Endothelial cell of umbilical vein (primary cell): ENCODE data around the gene PRSS3. TPM values are rescaled to one million over a fixed set of nuclear protein-coding genes. Genes with fewer than 3 reads are reported as not detected.
A peak's percentile ranks its signal among the peaks of the same experiment; 100 is the strongest.

ENCODE experiments used
- BruUV-seq: library from RNA; stranded (reverse); fragments of 400-500 nt; replicated peaks from 2 replicates; lab custom pipeline; 2021; lab: Mats Ljungman, UMichigan
- CTCF ChIA-PET: fragments of 300-600, 350-600 bp; sonication (Branson Sonifier 250); formaldehyde crosslinking; loops from one replicate; lab custom pipeline; 2021; ENCODE audit warnings: antibody characterized with exemption, inconsistent platforms; lab: Charles Lee
- POLR2A ChIA-PET: fragments of 300-600, 350-600 bp; sonication (Branson Sonifier 250); formaldehyde crosslinking; loops from one replicate; lab custom pipeline; 2021; ENCODE audit warnings: antibody characterized with exemption, inconsistent platforms; lab: Charles Lee
- DNase-seq: peaks from one replicate; pipeline ENCODE4 v3.0.0-alpha.2; 2011; ENCODE audit warnings: low read depth, low spot score
- FAIRE-seq: peaks from 2 replicates; lab custom pipeline; 2011; peaks lifted over from hg19 to GRCh38; lab: Jason Lieb, UNC
- H2AFZ ChIP-seq: 2 replicates; pipeline ENCODE4 v1.6.0; 2012; ENCODE audit warnings: low read depth, low read length, control low read depth, inconsistent platforms
- H3K27ac ChIP-seq: 2 replicates; pipeline ENCODE4 v1.5.1; 2011; ENCODE audit warnings: low read depth, mild to moderate bottlenecking, control low read depth, low read length, moderate library complexity; ENCODE audit not compliant: insufficient read depth
- H3K27me3 ChIP-seq, 2 experiments: 2 replicates each; pipeline versions ENCODE4 v1.6.0 to v1.6.1; 2011; ENCODE audit warnings: low read length in 2 of 2, mixed read lengths in 1 of 2; ENCODE audit not compliant: control insufficient read depth in 2 of 2, insufficient read depth in 2 of 2
- H3K36me3 ChIP-seq, 2 experiments: 2 replicates in 1 of 2; 3 replicates in 1 of 2; pipeline ENCODE4 v1.5.1; 2011; ENCODE audit warnings: low read length in 2 of 2, mild to moderate bottlenecking in 1 of 2, moderate library complexity in 1 of 2; ENCODE audit not compliant: control insufficient read depth in 2 of 2, insufficient read depth in 2 of 2; ENCODE audit errors: extremely low read depth in 1 of 2
- H3K4me1 ChIP-seq: 3 replicates; pipeline ENCODE4 v1.5.1; 2011; ENCODE audit warnings: mild to moderate bottlenecking, low read length; ENCODE audit not compliant: control insufficient read depth, insufficient read depth; ENCODE audit errors: extremely low read depth
- H3K4me2 ChIP-seq: 2 replicates; pipeline ENCODE4 v1.6.1; 2011; ENCODE audit warnings: low read length, control low read depth, mixed read lengths; ENCODE audit not compliant: insufficient read depth
- H3K4me3 ChIP-seq, 3 experiments: fragments of 200-600 bp in 1 of 3; sonication (generic), shearing (Covaris generic) in 1 of 3; replicated peaks in 1 of 3; 2 replicates each; pipeline ENCODE4 v1.5.1; 2011 to 2016; ENCODE audit warnings: control low read depth in 3 of 3, low read length in 3 of 3, mild to moderate bottlenecking in 2 of 3, inconsistent platforms in 1 of 3, low read depth in 1 of 3, moderate library complexity in 1 of 3; ENCODE audit not compliant: insufficient read depth in 1 of 3
- H3K79me2 ChIP-seq: 2 replicates; pipeline ENCODE4 v1.6.0; 2012; ENCODE audit warnings: low read length, inconsistent platforms; ENCODE audit not compliant: control insufficient read depth, insufficient read depth
- H3K9ac ChIP-seq: replicated peaks from 2 replicates; pipeline ENCODE3; 2011; ENCODE audit warnings: low read length, control low read depth; ENCODE audit not compliant: insufficient read depth; ENCODE audit errors: extremely low read depth
- H3K9me1 ChIP-seq: replicated peaks from 3 replicates; pipeline ENCODE4 v1.6.0; 2011; ENCODE audit warnings: mild to moderate bottlenecking, low read length; ENCODE audit not compliant: control insufficient read depth, insufficient read depth; ENCODE audit errors: extremely low read depth
- H3K9me3 ChIP-seq: replicated peaks from 2 replicates; pipeline ENCODE4 v1.5.1; 2012; ENCODE audit warnings: low read length, inconsistent platforms; ENCODE audit not compliant: control insufficient read depth, insufficient read depth
- H4K20me1 ChIP-seq: replicated peaks from 2 replicates; pipeline ENCODE3; 2011; ENCODE audit warnings: mild to moderate bottlenecking, low read length; ENCODE audit not compliant: control insufficient read depth, insufficient read depth; ENCODE audit errors: extremely low read depth
- CTCF ChIP-seq, 2 donors: IDR thresholded peaks; 1 replicate in 1 of 2; 2 replicates in 1 of 2; pipeline ENCODE4 v1.5.1; 2011; ENCODE audit warnings: low read length in 2 of 2, mild to moderate bottlenecking in 2 of 2, moderate library complexity in 2 of 2, control low read depth in 1 of 2, inconsistent platforms in 1 of 2, low read depth in 1 of 2; ENCODE audit not compliant: insufficient read depth in 1 of 2; ENCODE audit errors: extremely low read depth in 1 of 2
- EZH2 ChIP-seq: IDR thresholded peaks from 2 replicates; pipeline ENCODE4 v1.6.1; 2012; ENCODE audit warnings: borderline replicate concordance, low read depth, mild to moderate bottlenecking, moderate library complexity, low read length, inconsistent platforms; ENCODE audit not compliant: severe bottlenecking
- FOS ChIP-seq: IDR thresholded peaks from 2 replicates; pipeline ENCODE4 v1.6.1; 2011; ENCODE audit warnings: mild to moderate bottlenecking, low read length, moderate library complexity, borderline replicate concordance; ENCODE audit not compliant: insufficient read depth
- GATA2 ChIP-seq: IDR thresholded peaks from 2 replicates; pipeline ENCODE4 v1.7.0; 2011; ENCODE audit warnings: low read depth, mild to moderate bottlenecking, moderate library complexity, mixed read lengths, low read length; ENCODE audit not compliant: insufficient read length, insufficient read depth
- JUN ChIP-seq: IDR thresholded peaks from 2 replicates; pipeline ENCODE4 v1.6.1; 2011; ENCODE audit warnings: borderline replicate concordance, low read depth; ENCODE audit not compliant: insufficient read length, insufficient read depth
- MAX ChIP-seq: IDR thresholded peaks from 2 replicates; pipeline ENCODE4 v1.6.1; 2011; ENCODE audit not compliant: insufficient read depth, insufficient read length
- MYC ChIP-seq: IDR thresholded peaks from one replicate; pipeline ENCODE4 v1.6.1; 2011; ENCODE audit warnings: mild to moderate bottlenecking, low read depth, low read length
- POLR2A ChIP-seq: IDR thresholded peaks from 2 replicates; pipeline ENCODE4 v1.6.1; 2012; ENCODE audit warnings: low read depth, mild to moderate bottlenecking, control low read depth, low read length
- POLR2AphosphoS5 ChIP-seq: IDR thresholded peaks from 2 replicates; pipeline ENCODE4 v1.6.1; 2012; ENCODE audit warnings: low read depth, mild to moderate bottlenecking, control low read depth, low read length, moderate library complexity; ENCODE audit not compliant: insufficient read depth
- dilution Hi-C: fragments of 300-500 bp; cut with MboI; formaldehyde crosslinking; loops from one replicate; pipeline ENCODE4 v1.15.0; 2019; ENCODE audit warnings: low sequenced_read_pairs; ENCODE audit not compliant: extremely low pct_ligation_motif_present
- intact Hi-C: fragments of 100-400 bp; cut with micrococcal nuclease; formaldehyde crosslinking; loops from one replicate; pipeline ENCODE4 v1.10.0; 2022
- polyA plus RNA-seq, 4 experiments: library from polyadenylated mRNA; depleted of rRNA in 3 of 4; stranded (reverse) in 3 of 4; unstranded in 1 of 4; fragments of >200 nt; gene quantifications; 2 replicates each; pipeline versions ENCODE4 v1.2.1 to v1.2.3, GENCODE V29; 2011 to 2012; ENCODE audit warnings: missing spikeins in 1 of 4
- total RNA-seq: library from RNA; stranded (reverse); gene quantifications from 2 replicates; pipeline ENCODE4 v1.2.3, GENCODE V29; 2021

The PRSS3 gene
- total and polyA plus RNA-seq, 2 donors (not counting 3 experiments of a cell fraction or from before 2014, with no cell fraction given): 3.7 to 4.4 TPM

GRCh38 chr9:33782395-33783152 lies 12.8 kb upstream of the PRSS3 start:
- DNase-seq: peak; percentile 38
- H3K9me1 ChIP-seq: no peaks in the 10 kb centered on the region
- H3K4me1 ChIP-seq: no peaks in the 10 kb centered on the region
- no peak for FAIRE-seq
- TF ChIP-seq MYC (no peak), MAX (no peak), CTCF (IDR thresholded peaks at IDR 0.05; ENCODE audit: extremely low read depth in 1 of 2, insufficient read depth in 1 of 2, low read depth in 1 of 2, low read length in 2 of 2) (no peak), EZH2 (no peak), GATA2 (no peak), JUN (no peak), FOS (no peak), POLR2AphosphoS5 (no peak), POLR2A (no peak)
- no peaks in the 10 kb centered on the region for H3K79me2 ChIP-seq
- POLR2A ChIA-PET: no interaction called here
- CTCF ChIA-PET: interaction anchor here (1.0 kb wide), 1 partner anchor 45 kb away, joined by 3 read pairs; no protein-coding TSS in a partner anchor
- no peaks in the 10 kb centered on the region for H4K20me1 ChIP-seq
- H3K4me3 ChIP-seq: no peak overlapping the region
- H3K4me2 ChIP-seq: no peak overlapping the region
- H3K9ac ChIP-seq: no peak overlapping the region
- no peak overlapping the region for H3K27ac ChIP-seq
- no peaks in the 10 kb centered on the region for H3K9me3 ChIP-seq
- no peaks in the 10 kb centered on the region for H3K27me3 ChIP-seq
- dilution Hi-C loops (no loop called here), intact Hi-C loops (no loop called here)
- no TSS peak for BruUV-seq
- H3K36me3 ChIP-seq: no peaks in the 10 kb centered on the region
- no peak overlapping the region for H2AFZ ChIP-seq
